ENCODE data around the gene BMP6. TPM values are rescaled to one million over a fixed set of nuclear protein-coding genes. Genes with fewer than 3 reads are reported as not detected.

The BMP6 gene
- total RNA-seq, 2 experiments from 2014 or later, result not detected

DNA sequence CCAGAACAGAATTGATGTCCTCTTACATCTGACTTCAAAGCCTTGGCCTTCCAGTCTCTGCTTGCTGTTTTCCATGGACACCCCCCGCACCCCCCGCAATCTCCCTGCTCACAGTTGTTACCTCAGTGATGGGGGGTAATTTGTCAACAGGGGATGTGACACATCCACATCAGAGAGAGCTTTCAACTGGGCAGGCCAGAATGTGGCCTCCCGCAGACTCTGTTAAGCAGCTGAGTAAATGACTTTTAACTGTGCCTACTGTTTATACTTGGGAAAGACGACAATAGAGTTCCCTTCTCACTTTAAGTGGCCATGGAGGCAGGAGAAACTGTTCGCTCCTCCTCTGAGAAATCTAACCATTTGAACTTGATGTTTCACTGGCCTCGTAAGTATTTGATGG lies 133.7 kb downstream of the BMP6 start:
- Histone ChIP-seq H3K4me1 (ENCODE audit: insufficient read depth, low read length) (no peaks in the 10 kb centered on the region), H3K27me3 (ENCODE audit: control insufficient read depth in 1 of 2, insufficient read depth in 2 of 2, low read length in 2 of 2) (peaks cover 6 to 9% of the 10 kb centered on the region in 2 experiments), H3K36me3 (ENCODE audit: insufficient read depth, low read length) (no peaks in the 10 kb centered on the region), H3K9me3 (ENCODE audit: control insufficient read depth in 1 of 2, insufficient read depth in 1 of 2, low read length in 2 of 2) (peaks cover 0 to under 1% of the 10 kb centered on the region in 2 experiments), H3K4me3 (ENCODE audit: low read length) (no peak overlapping the region), H3K27ac (ENCODE audit: low read depth in 1 of 2, low read length in 2 of 2) (no peak overlapping the region)
- H3K9me3 Mint-ChIP-seq, result no peaks in the 10 kb centered on the region
- peaks cover 26% of the 10 kb centered on the region for H3K27me3 Mint-ChIP-seq
- TF ChIP-seq, protein P1, sequence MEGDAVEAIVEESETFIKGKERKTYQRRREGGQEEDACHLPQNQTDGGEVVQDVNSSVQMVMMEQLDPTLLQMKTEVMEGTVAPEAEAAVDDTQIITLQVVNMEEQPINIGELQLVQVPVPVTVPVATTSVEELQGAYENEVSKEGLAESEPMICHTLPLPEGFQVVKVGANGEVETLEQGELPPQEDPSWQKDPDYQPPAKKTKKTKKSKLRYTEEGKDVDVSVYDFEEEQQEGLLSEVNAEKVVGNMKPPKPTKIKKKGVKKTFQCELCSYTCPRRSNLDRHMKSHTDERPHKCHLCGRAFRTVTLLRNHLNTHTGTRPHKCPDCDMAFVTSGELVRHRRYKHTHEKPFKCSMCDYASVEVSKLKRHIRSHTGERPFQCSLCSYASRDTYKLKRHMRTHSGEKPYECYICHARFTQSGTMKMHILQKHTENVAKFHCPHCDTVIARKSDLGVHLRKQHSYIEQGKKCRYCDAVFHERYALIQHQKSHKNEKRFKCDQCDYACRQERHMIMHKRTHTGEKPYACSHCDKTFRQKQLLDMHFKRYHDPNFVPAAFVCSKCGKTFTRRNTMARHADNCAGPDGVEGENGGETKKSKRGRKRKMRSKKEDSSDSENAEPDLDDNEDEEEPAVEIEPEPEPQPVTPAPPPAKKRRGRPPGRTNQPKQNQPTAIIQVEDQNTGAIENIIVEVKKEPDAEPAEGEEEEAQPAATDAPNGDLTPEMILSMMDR (IDR thresholded peaks at IDR 0.05), result no peak
- H3K36me3 Mint-ChIP-seq (ENCODE audit: low read depth), result no peaks in the 10 kb centered on the region
- ATAC-seq (ENCODE audit: poor library complexity) (no peak), DNase-seq (no peak)
- intact Hi-C loops (cut with DNase I, micrococcal nuclease), result no loop called here
- CTCF ChIA-PET, result no interaction called here
- H3K4me3 Mint-ChIP-seq, result no peak overlapping the region
- H3K4me1 Mint-ChIP-seq (ENCODE audit: low read depth), result no peaks in the 10 kb centered on the region
- POLR2A ChIA-PET, result no interaction called here
- no peak overlapping the region for H3K27ac Mint-ChIP-seq

DNA sequence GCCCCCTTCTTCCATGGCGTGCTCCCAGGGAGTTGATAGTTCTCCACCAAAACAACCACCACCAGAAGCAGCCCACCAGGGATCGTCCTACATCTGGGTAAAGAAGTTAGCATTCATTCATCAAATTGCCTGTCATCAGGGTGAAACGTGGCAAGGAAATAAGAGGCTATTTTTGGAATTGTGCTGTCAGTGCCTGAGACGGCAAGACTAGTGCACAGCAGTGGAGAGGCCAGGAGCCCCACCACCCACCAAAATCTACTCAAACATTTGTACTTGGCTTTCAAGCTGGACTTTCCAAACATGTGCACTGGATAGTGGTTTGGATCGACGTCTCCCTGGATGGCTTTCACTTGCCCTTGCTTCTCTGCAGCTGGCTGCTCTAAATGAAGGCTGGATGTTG lies 139.9 kb downstream of the BMP6 start:
- Histone ChIP-seq H3K9me3 (ENCODE audit: control insufficient read depth in 1 of 2, insufficient read depth in 1 of 2, low read length in 2 of 2) (peaks cover 0 to 6% of the 10 kb centered on the region in 2 experiments), H3K27me3 (ENCODE audit: control insufficient read depth in 1 of 2, insufficient read depth in 2 of 2, low read length in 2 of 2) (peaks cover 0 to 2% of the 10 kb centered on the region in 2 experiments), H3K4me3 (ENCODE audit: low read length) (no peak overlapping the region), H3K4me1 (ENCODE audit: insufficient read depth, low read length) (no peaks in the 10 kb centered on the region), H3K27ac (ENCODE audit: low read depth in 1 of 2, low read length in 2 of 2) (no peak overlapping the region), H3K36me3 (ENCODE audit: insufficient read depth, low read length) (no peaks in the 10 kb centered on the region)
- Mint-ChIP-seq H3K27me3 (peaks cover 20% of the 10 kb centered on the region), H3K9me3 (no peaks in the 10 kb centered on the region), H3K36me3 (ENCODE audit: low read depth) (no peaks in the 10 kb centered on the region), H3K4me1 (ENCODE audit: low read depth) (no peaks in the 10 kb centered on the region), H3K4me3 (no peak overlapping the region), H3K27ac (no peak overlapping the region)
- ATAC-seq (ENCODE audit: poor library complexity) (no peak), DNase-seq (no peak)
- ChIA-PET POLR2A (no interaction called here), CTCF (no interaction called here)
- intact Hi-C loops (cut with DNase I, micrococcal nuclease), result no loop called here
- TF ChIP-seq, protein P1 (IDR thresholded peaks at IDR 0.05), result no peak

DNA sequence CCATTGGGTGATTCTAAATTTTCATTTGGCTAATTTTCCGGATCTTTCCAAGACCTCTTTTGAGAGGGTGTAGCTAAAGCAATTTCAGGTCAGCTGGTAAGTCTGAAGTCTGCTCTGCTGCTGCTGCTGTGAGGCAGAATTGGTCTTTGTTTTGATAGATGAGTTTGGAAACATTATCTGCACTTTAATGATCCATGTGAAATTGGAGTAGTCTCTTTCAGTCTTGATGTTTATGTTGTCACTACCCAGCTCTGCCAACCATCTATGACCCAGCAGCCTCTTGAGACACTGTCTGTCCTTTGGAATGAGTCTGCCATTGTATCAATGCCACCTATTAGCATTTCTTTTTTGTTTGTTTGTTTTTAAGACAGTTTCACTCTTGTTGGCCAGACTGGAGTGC lies 140.6 kb downstream of the BMP6 start:
- Histone ChIP-seq H3K4me1 (ENCODE audit: insufficient read depth, low read length) (no peaks in the 10 kb centered on the region), H3K36me3 (ENCODE audit: insufficient read depth, low read length) (no peaks in the 10 kb centered on the region), H3K9me3 (ENCODE audit: control insufficient read depth in 1 of 2, insufficient read depth in 1 of 2, low read length in 2 of 2) (peaks cover 0 to 8% of the 10 kb centered on the region in 2 experiments), H3K4me3 (ENCODE audit: low read length) (no peak overlapping the region), H3K27me3 (ENCODE audit: control insufficient read depth in 1 of 2, insufficient read depth in 2 of 2, low read length in 2 of 2) (peaks cover 0 to 2% of the 10 kb centered on the region in 2 experiments), H3K27ac (ENCODE audit: low read depth in 1 of 2, low read length in 2 of 2) (no peak overlapping the region)
- TF ChIP-seq, protein P1 (IDR thresholded peaks at IDR 0.05), result no peak
- Mint-ChIP-seq H3K4me3 (no peak overlapping the region), H3K9me3 (no peaks in the 10 kb centered on the region), H3K27ac (no peak overlapping the region), H3K36me3 (ENCODE audit: low read depth) (no peaks in the 10 kb centered on the region), H3K27me3 (peaks cover 14% of the 10 kb centered on the region), H3K4me1 (ENCODE audit: low read depth) (no peaks in the 10 kb centered on the region)
- intact Hi-C loops (cut with DNase I, micrococcal nuclease), result no loop called here
- ATAC-seq (ENCODE audit: poor library complexity) (no peak), DNase-seq (no peak)
- CTCF ChIA-PET, result no interaction called here
- POLR2A ChIA-PET, result no interaction called here

All from CD4-positive, alpha-beta T cell (primary cell).